NCI-H226 (cell line): Measurements from ENCODE around the gene SPSB1.

ENCODE experiments used
- DNase-seq: peaks from one replicate; pipeline ENCODE4 v3.0.0-alpha.2; 2015

Gene SPSB1

DNA sequence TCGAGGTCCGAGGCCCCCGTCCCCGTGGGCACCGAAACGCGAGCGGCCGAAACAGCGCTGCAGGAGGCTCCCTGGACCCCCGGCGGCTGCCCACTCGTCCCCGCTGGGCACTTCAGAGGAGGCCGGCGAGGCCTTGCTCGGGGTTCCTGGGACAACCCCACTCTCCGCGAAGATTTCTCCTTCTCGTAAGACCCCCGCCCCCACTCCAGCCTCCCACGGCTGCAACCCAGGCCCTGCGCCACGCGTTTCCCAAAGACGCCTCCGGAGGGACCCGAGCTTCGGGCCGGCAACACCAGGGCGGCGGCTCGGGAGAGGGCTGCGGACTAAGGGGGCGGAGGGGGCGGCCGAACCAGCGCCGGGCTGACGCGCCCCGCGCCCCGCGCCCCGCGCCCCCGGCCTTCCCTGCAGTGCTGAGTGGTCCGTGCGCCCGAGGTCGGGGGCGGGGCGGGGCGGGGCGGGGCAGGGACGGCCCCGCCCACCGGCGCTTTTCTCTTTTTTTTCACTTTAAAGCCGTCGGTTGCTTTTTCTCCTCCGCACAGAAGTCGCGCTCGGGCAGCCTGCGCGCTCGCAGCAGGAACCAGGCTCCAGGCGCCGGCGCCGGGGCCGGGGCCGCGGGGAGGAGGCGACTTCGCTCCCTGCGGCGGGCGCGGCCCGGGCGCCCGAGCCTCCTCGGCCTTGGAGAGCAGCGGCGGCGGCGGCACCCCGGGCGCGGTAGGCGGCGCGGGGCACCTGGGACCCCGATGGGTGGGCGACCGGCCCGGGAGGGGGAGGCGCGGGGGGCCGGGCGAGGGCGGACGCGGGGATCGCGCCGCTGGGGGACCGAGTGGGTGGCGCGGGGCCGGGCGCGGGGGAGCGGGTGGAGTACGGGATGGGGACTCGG lies at the start of gene SPSB1:
TSS of gene SPSB1 (plus strand) at position 534 of the 880 bp plus-strand sequence. CDS start 62,998 bp downstream, outside the sequence.
- DNase-seq = peak; percentile 63

DNA sequence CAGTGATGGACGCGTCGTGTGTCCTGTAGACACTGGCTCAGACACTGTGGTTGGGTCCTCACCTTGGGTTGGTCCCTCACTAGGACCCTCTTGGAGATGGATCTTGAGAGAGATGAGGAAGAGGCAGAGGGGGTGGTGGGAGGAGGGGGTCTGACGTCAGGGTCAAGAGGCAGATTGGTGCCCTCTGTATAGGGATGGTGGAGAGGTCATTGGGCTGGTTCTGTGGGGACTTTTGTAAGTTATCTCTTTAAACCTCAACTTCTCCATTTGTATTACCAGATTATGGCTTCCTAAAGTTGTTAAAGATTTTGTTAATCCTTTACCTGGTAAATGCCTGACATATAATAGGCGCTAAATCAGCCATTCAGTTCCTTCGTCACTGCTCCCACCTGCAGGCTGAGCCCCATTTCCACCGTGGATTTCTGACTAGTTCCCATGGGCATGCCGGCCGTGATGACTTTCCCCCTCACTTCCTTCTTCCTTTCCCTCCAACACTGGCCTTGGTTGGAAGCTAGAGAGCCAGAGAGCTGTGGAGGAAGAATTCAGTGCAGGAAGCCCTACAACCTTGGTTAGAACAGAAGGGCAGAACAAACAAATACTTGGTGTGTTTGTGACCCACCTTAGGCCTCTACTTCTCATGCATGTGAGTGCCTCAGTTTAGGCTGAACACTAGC lies 49.5 kb upstream of the SPSB1 start:
- DNase-seq = no peak

DNA sequence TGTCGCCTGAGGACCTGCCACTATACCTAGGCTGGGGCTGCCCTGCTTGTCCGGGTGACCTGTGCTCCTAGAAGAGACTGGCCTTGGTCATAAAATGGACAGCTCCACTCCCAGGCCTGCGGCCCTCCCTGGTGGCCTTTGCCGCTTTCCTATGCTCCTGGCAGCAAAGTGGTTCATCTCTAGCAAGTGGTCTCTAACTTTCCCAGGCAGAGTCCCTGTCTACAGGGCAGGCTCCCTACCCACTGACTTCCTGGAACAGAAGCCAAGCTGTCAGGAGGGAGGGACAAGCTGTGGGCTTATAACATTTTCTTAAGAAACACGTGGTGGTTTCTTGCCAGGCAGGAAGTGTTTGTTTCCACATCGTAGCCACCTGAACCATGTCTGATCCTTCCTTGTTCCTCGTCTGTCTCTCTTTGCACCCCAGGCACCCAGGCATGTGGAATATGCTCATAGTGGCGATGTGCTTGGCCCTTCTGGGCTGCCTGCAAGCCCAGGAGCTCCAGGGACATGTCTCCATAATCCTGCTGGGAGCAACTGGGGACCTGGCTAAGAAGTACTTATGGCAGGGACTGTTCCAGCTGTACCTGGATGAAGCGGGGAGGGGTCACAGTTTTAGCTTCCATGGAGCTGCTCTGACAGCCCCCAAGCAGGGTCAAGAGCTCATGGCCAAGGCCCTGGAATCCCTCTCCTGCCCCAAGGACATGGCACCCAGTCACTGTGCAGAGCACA lies 48.0 kb upstream of the SPSB1 start:
- DNase-seq = no peak

DNA sequence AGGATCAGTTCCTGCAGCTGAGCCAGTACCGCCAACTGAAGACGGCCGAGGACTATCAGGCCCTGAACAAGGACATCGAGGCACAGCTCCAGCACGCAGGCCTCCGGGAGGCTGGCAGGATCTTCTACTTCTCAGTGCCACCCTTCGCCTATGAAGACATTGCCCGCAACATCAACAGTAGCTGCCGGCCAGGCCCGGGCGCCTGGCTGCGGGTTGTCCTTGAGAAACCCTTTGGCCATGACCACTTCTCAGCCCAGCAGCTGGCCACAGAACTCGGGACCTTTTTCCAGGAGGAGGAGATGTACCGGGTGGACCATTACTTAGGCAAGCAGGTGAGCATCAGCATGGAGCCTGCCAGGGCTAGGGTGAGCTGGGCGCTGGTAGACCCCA lies 47.5 kb upstream of the SPSB1 start:
- no peak for DNase-seq

DNA sequence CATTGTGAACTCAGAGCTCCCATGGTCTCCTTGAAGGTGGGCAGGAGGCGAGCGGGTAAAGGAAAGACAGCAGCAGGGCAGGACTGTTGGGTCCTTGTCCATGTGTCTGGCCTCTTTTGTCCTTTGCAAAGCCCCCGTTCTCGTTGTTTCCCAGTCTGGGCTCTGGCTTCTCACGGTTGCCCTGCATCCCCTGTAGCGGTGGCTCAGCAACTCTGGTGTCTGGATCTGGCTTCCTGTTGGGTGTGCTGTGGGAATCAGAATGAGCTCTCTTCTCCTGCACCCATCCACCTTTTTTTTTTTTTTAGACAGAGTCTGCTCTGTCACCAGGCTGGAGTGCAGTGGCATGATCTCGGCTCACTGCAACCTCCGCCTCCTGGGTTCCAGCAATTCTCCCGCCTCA lies 47.0 kb upstream of the SPSB1 start:
- no peak for DNase-seq

DNA sequence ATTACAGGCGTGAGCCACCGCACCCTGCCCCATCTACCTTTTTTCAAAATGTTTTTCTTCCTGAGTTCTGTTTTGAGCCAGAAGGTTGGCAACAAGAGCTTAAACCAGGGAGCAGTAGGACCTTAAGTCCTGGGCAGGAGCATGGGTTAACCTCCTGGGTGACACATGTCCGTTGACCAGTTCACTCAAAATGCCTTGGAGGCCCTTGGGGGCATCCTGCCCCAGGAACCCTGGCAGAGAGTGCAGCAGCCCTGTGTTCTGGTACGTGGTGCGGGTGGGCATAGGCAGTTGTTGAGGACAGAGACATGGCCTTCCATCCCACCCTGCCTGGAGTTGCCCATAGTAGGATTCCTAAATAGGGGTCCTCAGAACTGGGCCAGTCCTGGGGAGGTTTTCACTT lies 46.5 kb upstream of the SPSB1 start:
- no peak for DNase-seq

DNA sequence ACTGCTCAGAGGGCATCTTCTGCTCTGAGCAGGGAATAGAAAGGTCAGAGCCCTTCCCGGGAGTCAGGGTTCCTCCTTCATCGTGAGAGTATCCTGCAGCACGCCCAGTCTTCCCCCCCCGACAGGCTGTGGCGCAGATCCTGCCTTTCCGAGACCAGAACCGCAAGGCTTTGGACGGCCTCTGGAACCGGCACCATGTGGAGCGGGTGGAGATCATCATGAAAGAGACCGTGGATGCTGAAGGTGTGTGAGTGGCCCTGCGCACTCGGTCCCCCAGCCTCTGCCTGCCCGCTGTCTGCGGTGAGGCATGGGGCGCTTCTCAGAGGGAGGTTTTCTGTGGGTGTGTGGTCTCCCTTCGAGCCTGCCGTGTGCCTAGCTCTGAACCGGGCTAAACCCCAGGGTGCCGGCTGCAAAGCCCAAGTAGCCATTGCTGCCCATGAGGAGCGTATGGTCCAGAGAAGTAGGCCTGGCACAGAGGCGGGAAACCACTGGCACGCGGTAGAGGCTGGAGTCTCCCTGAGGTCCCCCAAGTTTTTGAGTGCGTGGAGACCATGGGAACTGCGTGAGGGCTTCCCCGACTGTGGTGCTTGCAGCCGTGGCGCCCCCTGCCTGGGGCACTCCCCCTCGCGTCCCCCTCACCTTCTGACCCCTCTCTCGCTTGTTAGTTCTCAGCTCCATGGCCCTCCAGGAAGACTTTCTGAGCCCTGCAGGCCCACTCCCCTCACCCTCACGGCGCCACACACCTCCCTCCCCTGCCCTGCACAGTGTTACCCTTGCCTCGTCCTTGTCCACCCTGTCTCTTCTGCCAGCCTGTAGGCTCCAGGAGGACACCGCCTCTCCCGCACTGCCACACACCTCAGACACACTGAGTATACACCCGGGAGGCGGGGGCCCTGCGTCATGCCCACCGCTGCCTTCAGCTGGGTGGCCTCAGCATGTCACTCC lies 45.6 kb upstream of the SPSB1 start:
- DNase-seq = no peak

DNA sequence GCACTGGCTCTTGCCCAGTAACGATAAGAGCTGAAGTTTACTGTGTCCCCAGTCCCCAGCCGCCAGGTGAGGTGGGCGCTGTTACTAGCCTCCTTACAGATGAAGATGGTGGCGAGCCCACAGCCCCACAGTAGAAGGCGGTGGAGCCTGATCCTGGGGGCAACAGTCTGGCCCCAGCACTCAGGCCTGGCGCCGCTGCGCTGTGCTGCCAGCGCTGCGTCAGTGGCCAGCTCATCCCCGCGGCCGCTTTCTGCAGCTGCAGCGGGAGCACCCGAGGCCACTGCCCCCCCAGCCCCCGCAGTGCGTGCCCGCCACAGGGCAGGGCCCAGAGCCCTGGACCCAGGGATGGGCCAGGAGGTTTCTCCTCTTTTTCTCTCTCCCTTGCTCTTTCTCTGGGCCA lies 44.8 kb upstream of the SPSB1 start:
- DNase-seq = no peak

DNA sequence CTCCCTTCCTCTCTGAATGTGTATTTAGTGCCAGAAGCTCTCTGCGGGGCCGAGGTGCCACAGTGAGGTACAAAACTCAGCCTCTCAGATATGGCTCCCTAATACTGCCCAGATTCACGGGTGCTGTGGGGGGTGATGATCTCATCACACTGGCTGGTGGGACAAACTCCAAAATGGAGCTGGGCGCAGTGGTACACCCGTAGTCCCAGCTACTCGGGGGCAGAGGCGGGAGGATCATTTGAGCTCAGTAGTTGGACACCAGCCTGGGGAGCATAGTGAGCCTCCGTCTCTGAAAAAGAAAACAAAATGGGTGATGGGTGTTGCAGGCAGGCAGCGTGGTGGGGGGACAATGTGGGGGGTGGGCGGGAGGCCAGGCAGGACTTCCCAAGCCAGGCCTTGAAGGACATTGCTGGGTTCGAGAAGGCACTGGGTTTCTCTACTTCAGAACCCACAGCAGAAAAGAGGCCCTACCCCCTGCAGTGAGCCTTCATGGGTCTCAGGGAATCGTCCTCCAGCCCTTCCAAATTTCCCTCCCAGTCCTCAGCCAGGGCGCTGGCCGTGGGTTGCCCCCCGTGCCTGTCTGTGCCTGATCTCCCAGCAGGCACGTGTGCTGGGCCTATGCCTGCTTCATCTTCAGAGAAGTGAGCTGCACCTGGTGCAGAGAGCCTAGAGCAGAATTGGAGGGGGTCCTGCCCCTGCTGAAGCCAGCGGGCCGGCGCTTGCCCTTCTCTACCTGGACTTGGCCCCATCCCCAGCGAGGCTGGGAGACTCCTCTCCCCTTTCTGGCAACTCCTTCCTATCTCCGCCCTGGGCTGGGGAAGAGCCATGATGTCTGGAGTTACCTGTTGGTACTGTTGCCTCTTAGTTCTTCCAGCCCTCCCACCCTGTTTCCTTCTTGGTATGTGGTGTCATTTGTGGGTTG lies 44.1 kb upstream of the SPSB1 start:
- no peak for DNase-seq

DNA sequence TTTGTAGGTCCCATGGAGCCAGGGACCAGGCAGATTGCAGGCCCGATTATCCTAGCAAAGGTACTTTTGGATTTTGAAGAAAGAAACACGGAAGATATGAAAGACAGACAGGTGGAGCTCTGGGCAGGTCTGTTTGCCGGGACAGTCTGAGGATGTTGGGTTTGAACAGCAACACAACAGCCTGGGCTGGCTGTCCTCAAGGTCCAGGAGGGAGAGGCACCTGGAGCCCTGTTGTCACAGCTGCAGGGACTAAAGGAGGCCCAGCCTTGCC lies 43.5 kb upstream of the SPSB1 start:
- no peak for DNase-seq

DNA sequence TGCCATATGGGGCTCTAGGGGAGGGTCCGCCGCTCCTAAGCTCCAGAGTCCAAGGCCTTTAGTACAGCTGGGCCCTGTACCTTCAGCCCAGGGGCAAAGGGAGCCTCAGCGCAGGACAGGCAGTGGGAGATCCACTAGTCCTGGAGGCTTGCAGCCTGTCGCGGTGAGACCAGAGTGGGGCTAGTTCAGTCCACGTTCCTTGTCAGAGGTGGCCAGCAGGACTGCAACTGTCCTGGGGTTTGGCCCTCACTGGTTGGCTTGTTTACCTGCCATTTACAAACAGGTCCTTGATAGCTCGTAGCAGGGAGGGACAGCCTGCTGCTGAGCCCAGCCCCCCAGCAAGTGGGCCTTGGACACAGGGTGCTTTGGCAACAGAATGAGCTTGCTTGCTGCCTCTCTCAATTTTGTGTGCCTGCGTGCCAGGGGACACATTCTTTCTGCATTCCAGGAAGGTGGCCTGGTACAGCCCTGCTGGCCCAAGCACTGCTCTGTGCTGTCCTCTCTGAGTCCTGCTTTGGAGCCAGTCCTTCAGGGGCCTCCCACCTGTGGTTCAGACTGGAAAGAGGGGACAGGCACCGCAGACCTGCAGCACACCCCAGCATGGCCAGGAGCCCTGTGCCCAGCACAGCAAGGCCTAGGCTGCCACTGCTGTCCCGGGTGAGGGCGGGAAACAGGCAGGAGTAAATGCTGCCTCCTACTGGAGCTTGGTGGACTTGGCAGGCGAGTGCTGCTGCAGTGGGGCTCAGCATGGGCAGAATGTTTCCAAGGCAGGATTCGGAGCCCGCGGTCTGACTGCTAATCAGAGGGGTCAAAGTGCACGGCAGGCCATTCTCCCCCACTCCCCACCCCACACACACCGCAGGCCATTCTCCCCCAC lies 42.9 kb upstream of the SPSB1 start:
- DNase-seq = peak; percentile 28

DNA sequence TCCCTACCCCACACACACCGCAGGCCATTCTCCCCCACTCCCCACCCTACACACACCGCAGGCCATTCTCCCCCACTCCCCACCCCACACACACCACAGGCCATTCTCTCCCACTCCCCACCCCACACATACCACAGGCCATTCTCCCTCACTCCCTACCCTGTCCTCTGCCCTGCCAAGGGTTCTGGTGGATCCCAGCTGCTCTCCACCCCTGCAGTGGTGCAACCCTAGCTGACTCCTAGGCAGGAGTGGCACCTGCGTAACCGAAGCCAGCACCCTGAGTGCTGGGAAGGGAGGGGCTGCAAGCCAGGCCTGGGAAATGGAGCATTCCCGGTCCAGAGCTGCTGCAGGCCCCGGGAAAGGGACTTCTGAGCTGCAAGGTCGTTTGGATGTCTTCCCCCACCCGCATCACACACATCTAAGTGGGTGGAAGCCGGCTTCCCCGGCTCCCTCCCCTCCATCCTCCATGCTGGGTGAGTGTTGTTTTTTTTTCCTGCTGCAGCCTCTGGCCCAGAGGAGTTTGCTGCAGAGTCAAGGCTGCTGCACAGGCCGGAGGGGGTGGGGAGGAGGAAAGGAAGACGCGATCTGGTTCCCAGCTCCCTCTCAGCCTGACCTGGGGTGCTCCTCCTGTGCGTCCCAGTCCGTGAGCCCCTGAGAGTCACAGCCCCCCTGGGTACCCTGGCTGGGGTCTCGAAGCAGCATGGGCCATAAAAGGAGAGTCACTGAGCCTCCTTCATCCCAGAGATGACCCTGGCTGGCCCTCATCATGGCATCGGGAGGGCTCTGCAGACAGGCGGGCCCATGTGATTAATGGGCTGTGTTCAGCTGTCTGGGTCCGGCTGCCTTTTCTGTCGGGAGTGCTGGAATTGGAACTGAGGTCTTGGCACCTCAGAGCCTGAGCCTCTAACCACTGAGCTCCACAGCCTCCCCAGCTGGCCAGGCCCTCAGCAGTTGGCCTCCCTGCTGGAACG lies 42.0 kb upstream of the SPSB1 start:
- DNase-seq = peak; percentile 42

DNA sequence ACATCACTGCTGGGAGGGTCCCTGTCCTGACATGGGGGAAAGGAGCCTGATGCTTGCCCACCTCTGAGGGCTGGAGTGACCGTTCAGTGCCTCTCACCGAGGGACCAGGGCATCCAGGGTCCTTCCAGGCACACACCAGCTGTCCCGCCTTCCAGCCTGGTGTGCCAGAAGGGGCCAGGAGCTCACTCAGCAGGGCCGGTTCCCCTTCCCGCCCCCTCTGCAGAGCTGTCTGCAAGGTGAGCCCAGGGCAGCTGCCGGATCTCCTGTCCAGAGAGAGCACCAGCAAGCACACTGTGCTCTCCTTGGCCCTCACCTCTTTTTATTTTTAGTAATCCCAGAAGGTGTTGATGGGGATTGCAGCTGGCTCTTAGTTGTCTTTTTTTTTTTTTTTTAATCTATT lies 41.2 kb upstream of the SPSB1 start:
- no peak for DNase-seq

DNA sequence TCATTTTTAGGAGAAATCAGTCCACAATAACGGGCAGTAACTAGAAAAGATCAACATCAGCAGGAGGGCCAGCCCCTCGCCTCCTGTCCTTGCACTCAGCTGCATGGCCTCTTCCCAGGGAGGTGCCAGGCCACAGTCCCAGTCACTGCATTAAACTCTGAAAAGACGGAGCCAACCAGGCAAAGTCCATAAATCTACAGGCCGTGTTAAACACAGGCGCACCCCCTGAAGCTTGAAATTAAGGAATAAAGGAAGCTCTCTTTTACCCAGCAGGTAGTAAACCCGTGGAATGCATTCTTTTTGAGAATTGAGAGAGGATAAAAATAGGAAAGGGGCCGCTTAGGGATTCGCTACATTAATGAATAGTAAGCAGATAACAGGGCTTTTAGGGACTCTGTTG lies 39.7 kb upstream of the SPSB1 start:
- no peak for DNase-seq

DNA sequence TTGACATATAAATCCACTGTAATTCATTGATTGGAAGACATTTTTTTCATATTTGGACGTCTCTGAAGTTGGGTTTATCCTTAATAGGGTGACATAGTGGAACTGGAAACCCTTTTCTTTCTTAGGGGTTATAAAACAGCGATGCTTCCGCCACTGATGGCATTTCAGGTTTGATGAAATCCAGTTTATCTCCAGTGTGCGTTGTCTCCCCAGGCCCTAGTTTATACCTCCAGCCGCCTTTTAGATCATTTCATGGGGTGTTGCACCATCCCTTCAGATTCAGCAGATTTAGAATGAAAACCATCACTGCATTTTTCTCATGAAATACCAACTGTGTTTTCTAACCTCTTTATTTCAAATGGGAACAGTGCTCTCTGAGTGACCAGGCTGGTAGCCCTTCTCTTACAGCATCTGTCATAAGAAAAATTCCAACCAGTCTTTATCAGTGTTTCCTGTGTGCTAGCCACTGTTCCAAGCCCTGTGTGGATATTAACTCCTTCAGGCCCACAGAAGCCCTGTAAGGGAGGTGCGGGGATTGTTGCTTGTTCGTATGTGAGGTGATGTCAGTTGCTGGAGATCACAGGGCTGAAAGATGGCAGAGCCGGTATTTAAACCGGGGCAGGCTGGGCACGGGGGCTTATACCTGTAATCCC lies 39.1 kb upstream of the SPSB1 start:
- no peak for DNase-seq

DNA sequence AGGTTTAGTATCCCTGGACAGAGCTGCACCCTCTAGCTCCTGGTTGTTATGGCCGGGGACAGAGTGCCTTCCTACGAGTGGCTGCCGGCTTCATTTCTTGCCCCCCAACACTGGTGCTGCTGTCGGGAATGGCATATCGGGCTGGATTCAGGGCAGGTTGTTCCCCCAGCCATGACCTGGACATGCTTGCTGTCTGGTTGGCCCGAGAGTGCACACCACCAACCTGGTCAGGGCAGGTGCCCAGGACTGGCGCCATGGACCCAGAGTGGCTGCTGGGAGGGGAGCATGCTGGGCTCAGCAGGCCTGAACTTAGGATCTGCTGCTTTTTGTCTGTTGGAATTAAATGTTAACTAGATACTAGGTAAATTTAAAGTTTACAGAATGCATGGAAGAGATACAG lies 36.4 kb upstream of the SPSB1 start:
- no peak for DNase-seq

DNA sequence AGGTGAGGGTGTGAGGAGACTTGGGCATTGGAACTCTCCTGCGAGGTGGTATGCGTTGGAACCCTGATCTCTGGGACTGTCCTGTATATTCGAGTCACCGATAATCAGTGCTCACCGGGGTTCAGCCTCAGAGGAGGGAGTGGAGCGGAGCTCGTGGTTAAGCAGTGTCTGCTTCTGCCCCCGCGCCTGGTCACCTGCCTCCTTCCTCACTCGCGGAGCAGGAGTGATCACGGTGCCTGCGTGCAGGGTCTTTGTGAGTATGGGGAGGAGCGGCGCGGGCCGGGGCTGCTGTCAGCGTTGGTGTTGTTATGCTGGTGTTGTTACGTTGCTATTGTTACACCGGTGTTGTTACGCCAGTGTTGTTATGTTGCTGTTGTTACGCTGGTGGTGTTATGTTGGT lies 34.8 kb upstream of the SPSB1 start:
- no peak for DNase-seq

DNA sequence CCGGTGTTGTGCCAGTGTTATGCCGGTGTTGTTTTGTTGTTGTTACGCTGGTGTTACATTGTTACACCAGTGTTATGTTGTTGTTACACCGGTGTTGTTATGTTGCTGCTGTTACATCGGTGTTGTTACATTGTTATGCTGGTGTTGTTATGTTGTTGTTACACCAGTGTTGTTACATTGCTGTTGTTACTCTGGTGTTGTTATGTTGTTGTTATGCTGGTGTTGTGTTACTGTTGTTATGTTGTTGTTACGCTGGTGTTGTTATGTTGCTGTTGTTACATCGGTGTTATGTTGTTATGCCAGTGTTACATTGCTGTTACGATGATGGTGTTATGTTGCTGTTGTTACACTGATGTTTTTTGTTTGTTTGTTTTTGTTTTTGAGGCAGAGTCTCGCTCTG lies 34.1 kb upstream of the SPSB1 start:
- no peak for DNase-seq
